ENCODE measurements around the gene UEVLD. TPM values are rescaled to one million over a fixed set of nuclear protein-coding genes. Genes with fewer than 3 reads are reported as not detected.

UEVLD gene
- polyA plus RNA-seq, 2 of the 4 experiments (the other 2 are of a cell fraction): 34.7 to 41.2 TPM

DNA sequence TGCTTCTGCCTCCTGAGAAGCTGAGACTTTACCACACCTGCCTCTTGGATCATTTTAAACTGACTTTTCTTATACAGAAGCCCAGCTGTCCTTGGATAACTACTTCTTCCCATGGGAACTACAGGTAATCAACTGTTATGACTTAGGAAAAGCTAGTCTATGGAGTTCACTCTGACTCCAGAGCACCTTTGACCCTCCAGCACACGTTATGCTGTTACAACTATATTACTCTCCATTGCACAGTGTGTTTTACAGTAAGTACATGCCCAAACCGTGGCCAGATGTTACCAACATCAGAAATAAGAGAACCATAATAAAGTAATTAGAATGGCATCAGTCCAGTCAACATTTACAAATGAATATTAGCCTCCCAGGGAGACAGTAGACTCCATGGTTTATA is 40.5 kb downstream of the UEVLD start:
- FAIRE-seq: no peak

DNA sequence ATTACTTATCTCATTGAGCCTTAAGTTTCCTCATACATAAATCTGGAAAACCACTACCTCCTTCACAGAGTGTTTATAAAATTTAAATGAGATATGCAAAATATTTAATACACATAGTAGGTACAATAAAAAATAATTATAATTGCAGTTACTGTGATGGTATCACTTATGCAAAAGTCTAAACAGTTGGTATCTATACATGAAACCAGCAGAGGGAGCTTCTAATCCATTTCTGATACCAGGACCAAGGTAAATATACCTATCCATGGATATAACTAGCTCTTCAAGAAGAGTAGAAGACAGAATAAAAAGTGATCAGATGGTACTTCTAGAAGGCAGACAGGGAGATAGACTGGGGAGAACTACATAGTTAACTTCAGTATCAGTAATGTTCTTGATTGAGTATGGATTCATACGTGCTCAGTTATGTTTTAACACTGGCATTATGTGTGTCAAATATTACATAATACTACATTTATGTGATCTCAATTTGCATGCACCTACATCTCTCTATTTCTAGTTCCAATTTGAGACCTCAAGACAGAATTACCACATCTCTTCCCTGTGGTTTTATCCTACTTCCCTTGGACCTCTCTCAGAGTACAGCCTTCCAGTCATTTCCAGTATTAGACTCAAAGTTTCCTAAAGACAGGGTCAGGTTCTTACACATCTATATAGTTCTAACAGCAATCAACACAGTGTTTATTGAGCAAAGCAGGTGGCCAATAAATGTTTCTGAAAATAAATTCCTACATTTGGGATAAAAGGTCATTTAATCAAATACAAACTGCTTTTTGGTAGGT is 48.1 kb downstream of the UEVLD start:
- POLR2A ChIA-PET: interaction anchor here (1.3 to 1.6 kb wide), 2 partner anchors 14 to 226 kb away, joined by 3 read pairs; partner anchors contain the start of gene TSG101
- no peak for FAIRE-seq
- TF ChIP-seq, protein P1, sequence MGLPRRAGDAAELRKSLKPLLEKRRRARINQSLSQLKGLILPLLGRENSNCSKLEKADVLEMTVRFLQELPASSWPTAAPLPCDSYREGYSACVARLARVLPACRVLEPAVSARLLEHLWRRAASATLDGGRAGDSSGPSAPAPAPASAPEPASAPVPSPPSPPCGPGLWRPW (IDR thresholded peaks at IDR 0.05): no peak
- TF ChIP-seq SMC3 (IDR thresholded peaks at IDR 0.05) (peak; percentile 67), BHLHE40 (IDR thresholded peaks at IDR 0.05; ENCODE audit: low read depth, low read length) (no peak), KDM5A (IDR thresholded peaks at IDR 0.05) (no peak), MYC (IDR thresholded peaks at IDR 0.05; ENCODE audit: borderline replicate concordance, low read length) (no peak), MAFK (IDR thresholded peaks at IDR 0.05; ENCODE audit: partially characterized antibody) (no peak), RARB (CRISPR knock-in tag; IDR thresholded peaks at IDR 0.05) (no peak), RCOR1 (IDR thresholded peaks at IDR 0.05; ENCODE audit: low read depth, low read length) (no peak), RAD21 (conservative IDR thresholded peaks at IDR 0.05 in 1 of 2, IDR thresholded peaks at IDR 0.05 in 1 of 2) (peak; percentile 73 to 74), FOSL2 (IDR thresholded peaks at IDR 0.05) (no peak), FOSL2 (CRISPR knock-in tag; IDR thresholded peaks at IDR 0.05) (no peak), HEYL (CRISPR knock-in tag; IDR thresholded peaks at IDR 0.05) (no peak), RNF2 (IDR thresholded peaks at IDR 0.05; ENCODE audit: borderline replicate concordance, low read depth) (no peak), HOXB13 (CRISPR knock-in tag; IDR thresholded peaks at IDR 0.05; ENCODE audit: low read depth) (no peak), SREBF2 (IDR thresholded peaks at IDR 0.05) (no peak), EHMT2 (IDR thresholded peaks at IDR 0.05; ENCODE audit: low read depth) (no peak)
- TF ChIP-seq, protein P2, sequence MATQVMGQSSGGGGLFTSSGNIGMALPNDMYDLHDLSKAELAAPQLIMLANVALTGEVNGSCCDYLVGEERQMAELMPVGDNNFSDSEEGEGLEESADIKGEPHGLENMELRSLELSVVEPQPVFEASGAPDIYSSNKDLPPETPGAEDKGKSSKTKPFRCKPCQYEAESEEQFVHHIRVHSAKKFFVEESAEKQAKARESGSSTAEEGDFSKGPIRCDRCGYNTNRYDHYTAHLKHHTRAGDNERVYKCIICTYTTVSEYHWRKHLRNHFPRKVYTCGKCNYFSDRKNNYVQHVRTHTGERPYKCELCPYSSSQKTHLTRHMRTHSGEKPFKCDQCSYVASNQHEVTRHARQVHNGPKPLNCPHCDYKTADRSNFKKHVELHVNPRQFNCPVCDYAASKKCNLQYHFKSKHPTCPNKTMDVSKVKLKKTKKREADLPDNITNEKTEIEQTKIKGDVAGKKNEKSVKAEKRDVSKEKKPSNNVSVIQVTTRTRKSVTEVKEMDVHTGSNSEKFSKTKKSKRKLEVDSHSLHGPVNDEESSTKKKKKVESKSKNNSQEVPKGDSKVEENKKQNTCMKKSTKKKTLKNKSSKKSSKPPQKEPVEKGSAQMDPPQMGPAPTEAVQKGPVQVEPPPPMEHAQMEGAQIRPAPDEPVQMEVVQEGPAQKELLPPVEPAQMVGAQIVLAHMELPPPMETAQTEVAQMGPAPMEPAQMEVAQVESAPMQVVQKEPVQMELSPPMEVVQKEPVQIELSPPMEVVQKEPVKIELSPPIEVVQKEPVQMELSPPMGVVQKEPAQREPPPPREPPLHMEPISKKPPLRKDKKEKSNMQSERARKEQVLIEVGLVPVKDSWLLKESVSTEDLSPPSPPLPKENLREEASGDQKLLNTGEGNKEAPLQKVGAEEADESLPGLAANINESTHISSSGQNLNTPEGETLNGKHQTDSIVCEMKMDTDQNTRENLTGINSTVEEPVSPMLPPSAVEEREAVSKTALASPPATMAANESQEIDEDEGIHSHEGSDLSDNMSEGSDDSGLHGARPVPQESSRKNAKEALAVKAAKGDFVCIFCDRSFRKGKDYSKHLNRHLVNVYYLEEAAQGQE (IDR thresholded peaks at IDR 0.05): no peak
- TF ChIP-seq, protein P3, sequence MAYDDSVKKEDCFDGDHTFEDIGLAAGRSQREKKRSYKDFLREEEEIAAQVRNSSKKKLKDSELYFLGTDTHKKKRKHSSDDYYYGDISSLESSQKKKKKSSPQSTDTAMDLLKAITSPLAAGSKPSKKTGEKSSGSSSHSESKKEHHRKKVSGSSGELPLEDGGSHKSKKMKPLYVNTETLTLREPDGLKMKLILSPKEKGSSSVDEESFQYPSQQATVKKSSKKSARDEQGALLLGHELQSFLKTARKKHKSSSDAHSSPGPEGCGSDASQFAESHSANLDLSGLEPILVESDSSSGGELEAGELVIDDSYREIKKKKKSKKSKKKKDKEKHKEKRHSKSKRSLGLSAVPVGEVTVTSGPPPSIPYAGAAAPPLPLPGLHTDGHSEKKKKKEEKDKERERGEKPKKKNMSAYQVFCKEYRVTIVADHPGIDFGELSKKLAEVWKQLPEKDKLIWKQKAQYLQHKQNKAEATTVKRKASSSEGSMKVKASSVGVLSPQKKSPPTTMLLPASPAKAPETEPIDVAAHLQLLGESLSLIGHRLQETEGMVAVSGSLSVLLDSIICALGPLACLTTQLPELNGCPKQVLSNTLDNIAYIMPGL (CRISPR knock-in tag; IDR thresholded peaks at IDR 0.05; ENCODE audit: borderline replicate concordance): no peak
- TF ChIP-seq, protein P4, sequence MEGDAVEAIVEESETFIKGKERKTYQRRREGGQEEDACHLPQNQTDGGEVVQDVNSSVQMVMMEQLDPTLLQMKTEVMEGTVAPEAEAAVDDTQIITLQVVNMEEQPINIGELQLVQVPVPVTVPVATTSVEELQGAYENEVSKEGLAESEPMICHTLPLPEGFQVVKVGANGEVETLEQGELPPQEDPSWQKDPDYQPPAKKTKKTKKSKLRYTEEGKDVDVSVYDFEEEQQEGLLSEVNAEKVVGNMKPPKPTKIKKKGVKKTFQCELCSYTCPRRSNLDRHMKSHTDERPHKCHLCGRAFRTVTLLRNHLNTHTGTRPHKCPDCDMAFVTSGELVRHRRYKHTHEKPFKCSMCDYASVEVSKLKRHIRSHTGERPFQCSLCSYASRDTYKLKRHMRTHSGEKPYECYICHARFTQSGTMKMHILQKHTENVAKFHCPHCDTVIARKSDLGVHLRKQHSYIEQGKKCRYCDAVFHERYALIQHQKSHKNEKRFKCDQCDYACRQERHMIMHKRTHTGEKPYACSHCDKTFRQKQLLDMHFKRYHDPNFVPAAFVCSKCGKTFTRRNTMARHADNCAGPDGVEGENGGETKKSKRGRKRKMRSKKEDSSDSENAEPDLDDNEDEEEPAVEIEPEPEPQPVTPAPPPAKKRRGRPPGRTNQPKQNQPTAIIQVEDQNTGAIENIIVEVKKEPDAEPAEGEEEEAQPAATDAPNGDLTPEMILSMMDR (IDR thresholded peaks at IDR 0.05): peak; percentile 77

More for the DNA sequence above, 40.5 kb downstream of the UEVLD start:
- no peak for ATAC-seq
- Histone ChIP-seq H3K9me3 (no peaks in the 10 kb centered on the region), H3K4me3 (no peak overlapping the region), H3K4me2 (no peak overlapping the region), H3K4me1 (no peaks in the 10 kb centered on the region), H3K27ac (no peak overlapping the region)
- POLR2A ChIA-PET: no interaction called here
- CTCF ChIA-PET: interaction anchor here (0.7 to 1.7 kb wide), 3 partner anchors 8 to 184 kb away, joined by 3 to 6 read pairs (median 4); no protein-coding TSS in a partner anchor
- TF ChIP-seq HOXB5 (CRISPR knock-in tag; IDR thresholded peaks at IDR 0.05) (no peak), CBX2 (IDR thresholded peaks at IDR 0.05; ENCODE audit: borderline replicate concordance, low read depth) (no peak), MAFK (IDR thresholded peaks at IDR 0.05; ENCODE audit: partially characterized antibody) (no peak), FOSL2 (IDR thresholded peaks at IDR 0.05) (no peak), FOSL2 (CRISPR knock-in tag; IDR thresholded peaks at IDR 0.05) (no peak)
- TF ChIP-seq, protein P5, sequence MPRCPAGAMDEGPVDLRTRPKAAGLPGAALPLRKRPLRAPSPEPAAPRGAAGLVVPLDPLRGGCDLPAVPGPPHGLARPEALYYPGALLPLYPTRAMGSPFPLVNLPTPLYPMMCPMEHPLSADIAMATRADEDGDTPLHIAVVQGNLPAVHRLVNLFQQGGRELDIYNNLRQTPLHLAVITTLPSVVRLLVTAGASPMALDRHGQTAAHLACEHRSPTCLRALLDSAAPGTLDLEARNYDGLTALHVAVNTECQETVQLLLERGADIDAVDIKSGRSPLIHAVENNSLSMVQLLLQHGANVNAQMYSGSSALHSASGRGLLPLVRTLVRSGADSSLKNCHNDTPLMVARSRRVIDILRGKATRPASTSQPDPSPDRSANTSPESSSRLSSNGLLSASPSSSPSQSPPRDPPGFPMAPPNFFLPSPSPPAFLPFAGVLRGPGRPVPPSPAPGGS (IDR thresholded peaks at IDR 0.05): no peak
- TF ChIP-seq, protein P1 (IDR thresholded peaks at IDR 0.05): no peak
- TF ChIP-seq, protein P6, sequence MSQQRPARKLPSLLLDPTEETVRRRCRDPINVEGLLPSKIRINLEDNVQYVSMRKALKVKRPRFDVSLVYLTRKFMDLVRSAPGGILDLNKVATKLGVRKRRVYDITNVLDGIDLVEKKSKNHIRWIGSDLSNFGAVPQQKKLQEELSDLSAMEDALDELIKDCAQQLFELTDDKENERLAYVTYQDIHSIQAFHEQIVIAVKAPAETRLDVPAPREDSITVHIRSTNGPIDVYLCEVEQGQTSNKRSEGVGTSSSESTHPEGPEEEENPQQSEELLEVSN (IDR thresholded peaks at IDR 0.05; ENCODE audit: borderline replicate concordance, low read depth): no peak
- no peak for DNase-seq (ENCODE audit: low read depth in 1 of 2, low spot score in 1 of 2)
- 83% methylated on average over 2 of the region's 2 CpGs for WGBS (ENCODE audit: missing lambda C conversion rate)

More for the DNA sequence above, 48.1 kb downstream of the UEVLD start:
- no peak overlapping the region for H3K4me2 ChIP-seq
- peak; percentile 81 to 87; a peak in 5 of 6 replicates for ATAC-seq
- H3K9me3 ChIP-seq: no peaks in the 10 kb centered on the region
- CTCF ChIA-PET: interaction anchor here (0.6 to 2.9 kb wide), 42 partner anchors 8 to 261 kb away, joined by 3 to 21 read pairs (median 4); partner anchors contain the start of genes IGSF22, TMEM86A, TSG101 and UEVLD
- DNase-seq (ENCODE audit: low read depth in 1 of 2, low spot score in 1 of 2): peak in 1 of 2 experiments; percentile 48
- no peaks in the 10 kb centered on the region for H3K4me1 ChIP-seq
- H3K4me3 ChIP-seq: no peak overlapping the region
- WGBS (ENCODE audit: missing lambda C conversion rate): 91% methylated on average over 1 of the region's 1 CpG
- no peak overlapping the region for H3K27ac ChIP-seq

Data from A549 (cell line).